Fibroblast of mammary gland (primary cell): ENCODE results near the gene SCAF4.
A peak's percentile ranks its signal among the peaks of the same experiment; 100 is the strongest.
"Not testable (repeated sequence)": the region's sequence is repeated elsewhere in the genome, so short reads cannot be mapped to it uniquely, and the experiment has no call there.

Experiments
- DNase-seq: peaks from one replicate; pipeline ENCODE4 v3.0.0-alpha.2; 2010; ENCODE audit warnings: low read depth
- H3K4me3 ChIP-seq: 2 replicates; pipeline ENCODE4 v1.5.1; 2011; ENCODE audit warnings: low read depth, mild to moderate bottlenecking, low read length, moderate library complexity; ENCODE audit not compliant: control insufficient read depth
- TF ChIP-seq, protein P1 (sequence below): conservative IDR thresholded peaks from 2 replicates; pipeline ENCODE4 v1.5.1; 2011; ENCODE audit warnings: low read depth, low read length, inconsistent platforms; ENCODE audit not compliant: control insufficient read depth, insufficient read depth

Gene SCAF4

GRCh38 chr21:31644643-31645042 lies 87.3 kb downstream of the SCAF4 start:
- TF ChIP-seq, protein P1, sequence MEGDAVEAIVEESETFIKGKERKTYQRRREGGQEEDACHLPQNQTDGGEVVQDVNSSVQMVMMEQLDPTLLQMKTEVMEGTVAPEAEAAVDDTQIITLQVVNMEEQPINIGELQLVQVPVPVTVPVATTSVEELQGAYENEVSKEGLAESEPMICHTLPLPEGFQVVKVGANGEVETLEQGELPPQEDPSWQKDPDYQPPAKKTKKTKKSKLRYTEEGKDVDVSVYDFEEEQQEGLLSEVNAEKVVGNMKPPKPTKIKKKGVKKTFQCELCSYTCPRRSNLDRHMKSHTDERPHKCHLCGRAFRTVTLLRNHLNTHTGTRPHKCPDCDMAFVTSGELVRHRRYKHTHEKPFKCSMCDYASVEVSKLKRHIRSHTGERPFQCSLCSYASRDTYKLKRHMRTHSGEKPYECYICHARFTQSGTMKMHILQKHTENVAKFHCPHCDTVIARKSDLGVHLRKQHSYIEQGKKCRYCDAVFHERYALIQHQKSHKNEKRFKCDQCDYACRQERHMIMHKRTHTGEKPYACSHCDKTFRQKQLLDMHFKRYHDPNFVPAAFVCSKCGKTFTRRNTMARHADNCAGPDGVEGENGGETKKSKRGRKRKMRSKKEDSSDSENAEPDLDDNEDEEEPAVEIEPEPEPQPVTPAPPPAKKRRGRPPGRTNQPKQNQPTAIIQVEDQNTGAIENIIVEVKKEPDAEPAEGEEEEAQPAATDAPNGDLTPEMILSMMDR, result no peak
- H3K4me3 ChIP-seq, result no peak overlapping the region
- DNase-seq, result no peak

GRCh38 chr21:31641416-31641922 lies 90.4 kb downstream of the SCAF4 start:
- no peak overlapping the region for H3K4me3 ChIP-seq

GRCh38 chr21:31636874-31637273 lies 95.0 kb downstream of the SCAF4 start:
- no peak for DNase-seq
- H3K4me3 ChIP-seq, result no peak overlapping the region
- TF ChIP-seq, protein P1, result no peak

More at GRCh38 chr21:31641416-31641922, 90.4 kb downstream of the SCAF4 start:
- TF ChIP-seq, protein P1, result no peak
- no peak for DNase-seq

- TF ChIP-seq, protein P1, result no peak
- no peak overlapping the region for H3K4me3 ChIP-seq
- no peak for DNase-seq
Observed at GRCh38 chr21:31634993-31635392, 96.9 kb downstream of the SCAF4 start.

GRCh38 chr21:31631881-31632280 lies 100.0 kb downstream of the SCAF4 start:
- not testable (repeated sequence) for DNase-seq, H3K4me3 ChIP-seq

DNA sequence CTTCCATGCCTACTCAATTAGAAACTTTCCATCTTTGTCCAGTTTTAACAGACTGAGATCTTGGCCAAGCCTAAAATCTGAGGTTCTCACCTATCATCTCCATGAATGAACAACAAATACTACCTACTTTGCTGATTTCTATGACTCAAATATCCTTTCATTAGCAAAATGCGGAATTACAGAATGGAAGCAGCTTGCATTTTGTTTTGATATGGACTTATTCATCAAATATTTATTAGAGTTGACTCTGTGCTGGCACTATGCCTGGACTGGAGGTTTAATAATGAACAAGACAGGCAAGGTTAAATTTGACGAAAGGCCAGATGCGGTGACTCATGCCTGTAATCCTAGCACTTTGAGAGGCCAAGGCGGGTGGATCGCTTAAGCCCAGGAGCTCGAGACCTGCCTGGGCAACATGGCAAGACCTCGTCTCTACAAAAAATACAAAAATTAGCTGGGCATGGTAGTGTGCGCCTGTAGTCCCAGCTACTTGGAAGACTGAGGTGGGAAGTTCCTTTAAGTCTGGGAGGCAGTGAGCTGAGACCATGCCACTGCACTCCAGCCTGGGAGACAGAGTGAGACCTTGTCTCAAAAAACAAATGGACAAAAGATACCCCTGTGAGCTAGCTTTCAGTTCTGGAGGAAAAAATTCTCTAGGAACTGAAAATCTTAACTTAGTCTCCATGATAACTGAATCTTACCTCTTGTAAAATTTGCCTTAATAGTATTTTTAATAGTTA lies 101.8 kb downstream of the SCAF4 start:
- peak; percentile 96 for DNase-seq
- no peak overlapping the region for H3K4me3 ChIP-seq

DNA sequence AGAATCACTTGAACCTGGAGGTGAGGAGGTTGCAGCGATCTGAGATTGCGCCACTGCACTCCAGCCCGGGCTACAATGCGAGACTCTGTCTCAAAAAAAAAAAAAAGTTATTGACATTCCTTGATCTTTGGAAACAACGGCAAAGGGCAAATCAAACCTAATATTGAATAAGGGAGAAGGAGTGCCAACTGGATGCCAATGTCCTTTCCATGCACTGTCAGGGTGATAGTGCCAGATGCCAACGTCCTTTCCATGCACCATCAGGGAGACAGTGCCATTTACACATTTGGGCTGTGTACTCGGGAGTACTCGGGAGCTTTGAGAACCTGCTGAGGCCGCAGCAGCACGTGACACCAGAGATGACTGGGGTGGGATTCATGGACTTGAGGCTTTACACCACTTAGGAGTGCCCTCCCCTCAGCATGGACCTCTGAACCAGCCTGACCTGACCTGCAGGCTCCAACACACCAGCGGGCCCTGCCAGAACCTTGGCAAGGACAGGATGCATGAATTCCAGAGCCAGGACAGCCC lies 106.9 kb downstream of the SCAF4 start:
- TF ChIP-seq, protein P1, result no peak
- no peak overlapping the region for H3K4me3 ChIP-seq
- DNase-seq, result no peak

More for the DNA sequence above, 101.8 kb downstream of the SCAF4 start:
- TF ChIP-seq, protein P1, result no peak
